ENCODE measurements around the gene SAP30BP.
A peak's percentile ranks its signal among the peaks of the same experiment; 100 is the strongest.
"Not testable (repeated sequence)": the region's sequence is repeated elsewhere in the genome, so short reads cannot be mapped to it uniquely, and the experiment has no call there.

SAP30BP gene

GRCh38 chr17:75637551-75637950 lies 29.6 kb upstream of the SAP30BP start:
- no peak overlapping the region for H3K4me3 ChIP-seq (ENCODE audit: low read length)
- no peak for DNase-seq (ENCODE audit: low read depth)
- TF ChIP-seq, protein P1, sequence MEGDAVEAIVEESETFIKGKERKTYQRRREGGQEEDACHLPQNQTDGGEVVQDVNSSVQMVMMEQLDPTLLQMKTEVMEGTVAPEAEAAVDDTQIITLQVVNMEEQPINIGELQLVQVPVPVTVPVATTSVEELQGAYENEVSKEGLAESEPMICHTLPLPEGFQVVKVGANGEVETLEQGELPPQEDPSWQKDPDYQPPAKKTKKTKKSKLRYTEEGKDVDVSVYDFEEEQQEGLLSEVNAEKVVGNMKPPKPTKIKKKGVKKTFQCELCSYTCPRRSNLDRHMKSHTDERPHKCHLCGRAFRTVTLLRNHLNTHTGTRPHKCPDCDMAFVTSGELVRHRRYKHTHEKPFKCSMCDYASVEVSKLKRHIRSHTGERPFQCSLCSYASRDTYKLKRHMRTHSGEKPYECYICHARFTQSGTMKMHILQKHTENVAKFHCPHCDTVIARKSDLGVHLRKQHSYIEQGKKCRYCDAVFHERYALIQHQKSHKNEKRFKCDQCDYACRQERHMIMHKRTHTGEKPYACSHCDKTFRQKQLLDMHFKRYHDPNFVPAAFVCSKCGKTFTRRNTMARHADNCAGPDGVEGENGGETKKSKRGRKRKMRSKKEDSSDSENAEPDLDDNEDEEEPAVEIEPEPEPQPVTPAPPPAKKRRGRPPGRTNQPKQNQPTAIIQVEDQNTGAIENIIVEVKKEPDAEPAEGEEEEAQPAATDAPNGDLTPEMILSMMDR (IDR thresholded peaks at IDR 0.05; ENCODE audit: insufficient read depth, low read depth, low read length, missing control alignments), result no peak

- DNase-seq (ENCODE audit: low read depth); H3K4me3 ChIP-seq (ENCODE audit: low read length): not testable (repeated sequence)
These were observed 29.1 kb upstream of the SAP30BP start for GRCh38 chr17:75638039-75638438.

DNA sequence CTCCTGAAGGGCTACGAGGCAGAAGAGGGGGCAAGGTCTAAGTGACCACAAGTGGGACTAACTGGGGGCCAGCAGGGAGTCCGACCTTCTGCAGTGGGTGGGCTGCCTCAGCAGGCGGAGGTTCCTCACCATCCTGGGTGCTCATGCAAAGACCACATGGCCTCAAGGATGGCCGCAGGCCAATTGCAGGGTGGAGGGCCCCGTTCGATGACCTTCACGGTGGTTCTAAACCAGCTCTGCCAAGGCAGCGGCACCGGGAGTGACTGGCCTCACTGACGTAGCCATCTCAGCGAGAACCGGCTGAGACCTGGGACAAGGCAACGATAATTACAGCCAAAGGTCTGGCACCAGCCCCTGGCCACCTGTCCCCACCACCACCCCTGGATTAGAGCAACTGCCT lies 28.2 kb upstream of the SAP30BP start:
- H3K4me3 ChIP-seq (ENCODE audit: low read length), result no peak overlapping the region
- DNase-seq (ENCODE audit: low read depth), result no peak
- TF ChIP-seq, protein P1 (IDR thresholded peaks at IDR 0.05; ENCODE audit: insufficient read depth, low read depth, low read length, missing control alignments), result no peak

- H3K4me3 ChIP-seq (ENCODE audit: low read length), result no peak overlapping the region
- TF ChIP-seq, protein P1 (IDR thresholded peaks at IDR 0.05; ENCODE audit: insufficient read depth, low read depth, low read length, missing control alignments), result no peak
- DNase-seq (ENCODE audit: low read depth), result no peak
These were observed 27.8 kb upstream of the SAP30BP start for GRCh38 chr17:75639327-75639726.

DNA sequence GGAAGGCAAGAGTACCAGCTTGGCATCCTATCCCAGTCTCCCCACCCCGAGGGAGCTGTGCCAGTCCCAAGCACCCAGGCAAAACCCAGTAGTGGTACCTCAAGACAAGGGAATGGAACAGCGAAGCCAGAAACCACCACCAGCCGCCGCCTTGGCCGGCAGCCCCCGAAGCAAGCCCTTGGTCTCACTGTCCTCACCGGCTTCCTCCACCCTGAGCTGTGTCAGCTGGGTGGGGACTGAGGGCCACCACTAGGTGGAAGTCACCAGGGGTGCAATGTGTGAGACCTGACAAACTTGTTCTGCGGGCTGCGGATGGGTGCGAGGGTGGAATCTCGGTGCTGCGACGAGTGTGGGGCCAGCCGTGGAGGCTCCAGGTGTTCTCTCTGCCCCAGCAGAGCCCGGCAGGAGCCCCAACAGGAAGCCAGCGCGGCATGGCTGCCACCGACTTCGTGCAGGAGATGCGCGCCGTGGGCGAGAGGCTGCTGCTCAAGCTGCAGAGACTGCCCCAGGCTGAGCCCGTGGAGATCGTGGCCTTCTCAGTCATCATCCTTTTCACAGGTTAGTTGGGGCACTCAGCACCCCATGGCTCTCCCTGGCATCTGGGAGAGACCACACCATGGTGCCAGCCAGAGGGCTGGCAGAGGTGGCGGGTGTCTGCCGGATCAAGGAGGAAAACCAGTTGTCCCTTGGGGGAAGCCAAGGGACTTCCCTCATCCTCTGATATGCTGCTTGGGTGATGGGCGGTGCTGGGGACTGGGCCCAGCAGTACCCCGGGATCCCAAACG lies 27.2 kb upstream of the SAP30BP start:
- peak; percentile 61 for DNase-seq (ENCODE audit: low read depth)
- peak overlapping the region; percentile 36 for H3K4me3 ChIP-seq (ENCODE audit: low read length)
- TF ChIP-seq, protein P1 (IDR thresholded peaks at IDR 0.05; ENCODE audit: insufficient read depth, low read depth, low read length, missing control alignments), result peak; percentile 39

DNA sequence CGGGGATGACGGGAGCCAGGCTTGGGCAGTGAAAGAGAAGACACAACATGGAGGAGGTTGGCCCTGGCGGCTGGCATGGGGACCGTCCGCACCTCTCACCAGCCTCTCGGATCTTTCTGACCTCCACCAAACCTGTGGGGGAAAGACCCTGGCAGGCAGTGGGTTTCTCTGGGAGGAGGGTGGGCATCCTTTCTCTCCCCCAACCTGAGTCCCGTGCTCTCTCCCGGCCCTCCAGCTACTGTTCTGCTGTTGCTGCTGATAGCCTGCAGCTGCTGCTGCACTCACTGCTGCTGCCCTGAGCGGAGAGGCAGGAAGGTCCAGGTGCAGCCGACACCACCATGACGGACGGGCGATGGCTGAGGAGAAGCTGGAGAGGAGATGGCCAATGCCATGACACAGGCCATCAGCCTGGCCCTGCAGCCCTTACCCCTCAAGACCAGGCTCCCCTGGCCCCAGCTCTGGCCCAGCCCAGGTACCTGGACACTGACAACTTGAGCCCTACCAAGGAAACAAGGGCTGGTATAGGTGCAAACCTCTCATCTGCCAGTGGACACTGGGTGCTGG lies 26.5 kb upstream of the SAP30BP start:
- peak overlapping the region; percentile 36 for H3K4me3 ChIP-seq (ENCODE audit: low read length)
- TF ChIP-seq, protein P1 (IDR thresholded peaks at IDR 0.05; ENCODE audit: insufficient read depth, low read depth, low read length, missing control alignments), result no peak
- no peak for DNase-seq (ENCODE audit: low read depth)

DNA sequence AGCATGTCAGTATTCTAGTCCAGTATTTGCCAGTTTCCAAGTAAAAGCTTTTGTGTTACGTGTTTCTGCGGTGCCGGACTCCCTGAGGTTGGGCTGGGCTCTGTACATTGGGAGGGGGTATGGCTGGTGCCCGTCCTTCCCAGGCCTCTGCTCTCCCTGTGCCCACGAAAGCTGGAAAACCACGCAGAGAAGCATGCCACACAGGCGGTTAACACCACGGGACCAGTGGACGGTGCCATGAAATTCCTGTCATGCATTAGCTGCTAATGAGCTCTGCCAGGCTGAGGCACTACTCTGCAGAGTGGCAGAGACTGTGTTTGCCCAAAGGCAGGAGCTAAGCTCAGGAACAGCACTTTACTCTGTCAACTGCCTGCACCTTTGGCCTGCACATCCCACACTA lies 25.8 kb upstream of the SAP30BP start:
- DNase-seq (ENCODE audit: low read depth), result no peak
- TF ChIP-seq, protein P1 (IDR thresholded peaks at IDR 0.05; ENCODE audit: insufficient read depth, low read depth, low read length, missing control alignments), result no peak
- no peak overlapping the region for H3K4me3 ChIP-seq (ENCODE audit: low read length)
